SH-SY5Y (cell line): ENCODE measurements around the gene INSIG2.

Experiments used
- GATA2 ChIP-seq: IDR thresholded peaks from 2 replicates; pipeline ENCODE4 v1.6.1; 2011; ENCODE audit warnings: mild to moderate bottlenecking, low read depth, low read length
- GATA3 ChIP-seq: IDR thresholded peaks from 2 replicates; pipeline ENCODE4 v1.6.1; 2011; ENCODE audit warnings: low read depth, mild to moderate bottlenecking, low read length, moderate library complexity

- TF ChIP-seq GATA3 = no peak
- TF ChIP-seq GATA2 = no peak
Observed at GRCh38 chr2:118085173-118086023, 2.9 kb upstream of the INSIG2 start.
